K562 (cell line): ENCODE measurements around the gene ATP6V0C. TPM values are rescaled to one million over a fixed set of nuclear protein-coding genes. Genes with fewer than 3 reads are reported as not detected.

Experiments
- ARID2 ChIP-seq: fragments of 450-650 bp; IDR thresholded peaks from 2 replicates; pipeline ENCODE4 v1.6.1; 2017; ENCODE audit warnings: antibody characterized with exemption, mild to moderate bottlenecking
- CBX2 ChIP-seq: fragments of 200-600 bp; sonication (generic); IDR thresholded peaks from one replicate; pipeline ENCODE4 v1.6.1; 2012; ENCODE audit warnings: mild to moderate bottlenecking, low read length, inconsistent platforms; ENCODE audit not compliant: insufficient read depth, poor library complexity, severe bottlenecking
- CHCHD3 ChIP-seq: fragments of 250-450 bp; sonication (Bioruptor Pico); IDR thresholded peaks from 2 replicates; pipeline ENCODE4 v2.1.2; 2022; ENCODE audit warnings: mild to moderate bottlenecking
- FOXM1 ChIP-seq, 2 experiments: fragments of 450-650 bp in 1 of 2; sonication (generic) in 1 of 2; formaldehyde crosslinking in 1 of 2; IDR thresholded peaks; 2 replicates each; pipeline versions ENCODE4 v1.6.1 to v1.9.0; 2017 to 2022; ENCODE audit warnings: low read depth in 2 of 2, mild to moderate bottlenecking in 2 of 2, missing genetic modification reagents in 1 of 2, moderate library complexity in 1 of 2
- HCFC1 ChIP-seq: IDR thresholded peaks from 2 replicates; pipeline ENCODE4 v1.6.1; 2012; ENCODE audit warnings: low read depth, low read length, improper control_type of control experiment
- HDAC8 ChIP-seq: fragments of 450-650 bp; IDR thresholded peaks from 2 replicates; pipeline ENCODE4 v1.6.1; 2016; ENCODE audit warnings: mild to moderate bottlenecking, missing genetic modification characterization, moderate library complexity, missing compliant biosample characterization
- HNRNPL ChIP-seq: fragments of 200-400 bp; formaldehyde crosslinking; IDR thresholded peaks from 2 replicates; pipeline ENCODE4 v1.6.1; 2017; ENCODE audit warnings: low read depth, mild to moderate bottlenecking, low read length
- KAT8 ChIP-seq: fragments of 450-650 bp; IDR thresholded peaks from 2 replicates; pipeline ENCODE4 v1.6.1; 2016; ENCODE audit warnings: low read depth, mild to moderate bottlenecking
- MCM3 ChIP-seq: fragments of 450-650 bp; IDR thresholded peaks from 2 replicates; pipeline ENCODE4 v1.6.1; 2016
- MTA3 ChIP-seq: fragments of 450-650 bp; formaldehyde crosslinking; IDR thresholded peaks from 2 replicates; pipeline ENCODE4 v1.6.1; 2017; ENCODE audit warnings: mild to moderate bottlenecking, borderline replicate concordance
- OTX1 ChIP-seq: fragments of 450-650 bp; formaldehyde crosslinking; IDR thresholded peaks from 2 replicates; pipeline ENCODE4 v1.4.0; 2022; ENCODE audit warnings: mild to moderate bottlenecking
- PHB2 ChIP-seq: fragments of 450-650 bp; IDR thresholded peaks from 2 replicates; pipeline ENCODE4 v1.6.1; 2017; ENCODE audit warnings: low read depth
- PHF21A ChIP-seq: fragments of 450-650 bp; IDR thresholded peaks from 2 replicates; pipeline ENCODE4 v1.6.1; 2017; ENCODE audit warnings: low read depth, borderline replicate concordance
- POLR2A ChIP-seq: fragments of 450-650 bp; conservative IDR thresholded peaks from 2 replicates; pipeline ENCODE4 v1.6.1; 2016
- POLR2AphosphoS5 ChIP-seq: IDR thresholded peaks from 2 replicates; pipeline ENCODE4 v1.6.1; 2011; ENCODE audit warnings: mild to moderate bottlenecking, low read depth, low read length, moderate library complexity; ENCODE audit not compliant: control insufficient read depth, insufficient read depth
- PTBP1 ChIP-seq: fragments of 200-400 bp; formaldehyde crosslinking; IDR thresholded peaks from 2 replicates; pipeline ENCODE4 v1.6.1; 2017; ENCODE audit warnings: low read depth, low read length
- U2AF1 ChIP-seq: fragments of 200-400 bp; formaldehyde crosslinking; optimal IDR thresholded peaks from 2 replicates; pipeline ENCODE3; 2017; ENCODE audit warnings: mild to moderate bottlenecking, low read depth, low read length, moderate library complexity
- UBTF ChIP-seq, 2 experiments: IDR thresholded peaks; 2 replicates each; pipeline ENCODE4 v1.6.1; 2012; ENCODE audit warnings: improper control_type of control experiment in 2 of 2, low read depth in 2 of 2, low read length in 2 of 2, borderline replicate concordance in 1 of 2
- WHSC1 ChIP-seq: IDR thresholded peaks from one replicate; pipeline ENCODE4 v1.6.1; 2012; ENCODE audit warnings: low read length, control low read depth, inconsistent platforms
- ZBTB17 ChIP-seq: fragments of 450-650 bp; formaldehyde crosslinking; IDR thresholded peaks from 2 replicates; pipeline ENCODE4 v1.4.0; 2020; ENCODE audit warnings: mild to moderate bottlenecking
- ZFP91 ChIP-seq: sonication (generic); formaldehyde crosslinking; IDR thresholded peaks from 2 replicates; pipeline ENCODE4 v1.8.0; 2022; ENCODE audit warnings: mild to moderate bottlenecking, missing genetic modification reagents
- ZNF140 ChIP-seq: fragments of 250-450 bp; sonication (Bioruptor Pico); IDR thresholded peaks from 2 replicates; pipeline ENCODE4 v1.8.0; 2021; ENCODE audit warnings: moderate library complexity, mild to moderate bottlenecking, inconsistent platforms
- ZNF3 ChIP-seq: fragments of 250-450 bp; sonication (Bioruptor Pico); IDR thresholded peaks from 2 replicates; pipeline ENCODE4 v1.5.0; 2021; ENCODE audit warnings: mild to moderate bottlenecking, moderate library complexity
- ZNF408 ChIP-seq: fragments of 250-450 bp; sonication (Bioruptor Pico); IDR thresholded peaks from 2 replicates; pipeline ENCODE4 v1.4.0; 2020; ENCODE audit warnings: low read depth, mild to moderate bottlenecking, moderate library complexity
- ZNF764 ChIP-seq: fragments of 250-450 bp; sonication (Bioruptor Pico); IDR thresholded peaks from 2 replicates; pipeline ENCODE4 v1.4.0; 2020; ENCODE audit warnings: low read depth, mild to moderate bottlenecking, moderate library complexity
- polyA plus RNA-seq, 8 experiments: library from polyadenylated mRNA; depleted of rRNA in 4 of 8; stranded (reverse) in 5 of 8; unstranded in 3 of 8; fragments of >200 nt; fragmentation: Nextera tagmentation in 2 of 8; fragmentation: Illumina TruSeq in 1 of 8; extraction: Ambion mirVana in 2 of 8; extraction: Trizol in 1 of 8; gene quantifications; 2 replicates each; pipeline versions ENCODE4 v1.2.1 to v1.2.3, GENCODE V29; 2011 to 2014; ENCODE audit warnings: inconsistent platforms in 1 of 8, missing spikeins in 1 of 8
- total RNA-seq, 7 experiments: library from RNA; depleted of rRNA in 6 of 7; stranded (reverse); fragments of >200 nt in 6 of 7; fragmentation: Illumina TruSeq in 2 of 7; extraction: Trizol in 2 of 7; gene quantifications; 2 replicates each; pipeline versions ENCODE4 v1.2.1 to v1.2.3, GENCODE V29; 2011 to 2021; ENCODE audit warnings: low replicate concordance in 1 of 7
- TF ChIP-seq, protein P1 (sequence below): fragments of 200-800 bp; sonication (Bioruptor generic); IDR thresholded peaks from 2 replicates; pipeline ENCODE4 v1.6.1; 2017; ENCODE audit warnings: missing genetic modification characterization, missing compliant biosample characterization

Gene ATP6V0C
- total and polyA plus RNA-seq, 9 of the 15 experiments (the other 6 are each of a cell fraction or from before 2014, with no cell fraction given), result 2.9 to 228 (median 22.7) TPM

- TF ChIP-seq, protein P1, sequence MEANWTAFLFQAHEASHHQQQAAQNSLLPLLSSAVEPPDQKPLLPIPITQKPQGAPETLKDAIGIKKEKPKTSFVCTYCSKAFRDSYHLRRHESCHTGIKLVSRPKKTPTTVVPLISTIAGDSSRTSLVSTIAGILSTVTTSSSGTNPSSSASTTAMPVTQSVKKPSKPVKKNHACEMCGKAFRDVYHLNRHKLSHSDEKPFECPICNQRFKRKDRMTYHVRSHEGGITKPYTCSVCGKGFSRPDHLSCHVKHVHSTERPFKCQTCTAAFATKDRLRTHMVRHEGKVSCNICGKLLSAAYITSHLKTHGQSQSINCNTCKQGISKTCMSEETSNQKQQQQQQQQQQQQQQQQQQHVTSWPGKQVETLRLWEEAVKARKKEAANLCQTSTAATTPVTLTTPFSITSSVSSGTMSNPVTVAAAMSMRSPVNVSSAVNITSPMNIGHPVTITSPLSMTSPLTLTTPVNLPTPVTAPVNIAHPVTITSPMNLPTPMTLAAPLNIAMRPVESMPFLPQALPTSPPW (CRISPR knock-in tag), result no peak
- TF ChIP-seq PHB2, result no peak
- TF ChIP-seq FOXM1 (IDR thresholded peaks at IDR 0.05; ENCODE audit: low read depth), result no peak
- TF ChIP-seq FOXM1 (CRISPR knock-in tag; IDR thresholded peaks at IDR 0.05; ENCODE audit: low read depth), result no peak
- no peak for TF ChIP-seq MCM3
- TF ChIP-seq ZNF140 (CRISPR knock-in tag), result no peak
- no peak for TF ChIP-seq OTX1
- TF ChIP-seq ZNF3 (CRISPR knock-in tag), result no peak
- peak; percentile 56 for TF ChIP-seq POLR2A
- no peak for TF ChIP-seq HNRNPL
- TF ChIP-seq PHF21A, result 0 out of 2 replicates have a peak, but pooled peaks have one; percentile 22
- no peak for TF ChIP-seq HDAC8
- no peak for TF ChIP-seq UBTF (IDR thresholded peaks at IDR 0.05; ENCODE audit: borderline replicate concordance in 1 of 2, low read depth in 2 of 2, low read length in 2 of 2)
- no peak for TF ChIP-seq ZNF764
- no peak for TF ChIP-seq U2AF1
- no peak for TF ChIP-seq WHSC1
- TF ChIP-seq HCFC1, result no peak
- TF ChIP-seq ZFP91 (CRISPR knock-in tag), result no peak
- no peak for TF ChIP-seq POLR2AphosphoS5
- TF ChIP-seq ZBTB17 (CRISPR knock-in tag), result no peak
- TF ChIP-seq KAT8, result no peak
- no peak for TF ChIP-seq ZNF408
- no peak for TF ChIP-seq ARID2
- no peak for TF ChIP-seq PTBP1
- no peak for TF ChIP-seq CBX2
- TF ChIP-seq CHCHD3, result no peak
- 0 out of 2 replicates have a peak, but pooled peaks have one; percentile 40 for TF ChIP-seq MTA3
These were observed 18.9 kb downstream of the ATP6V0C start (continued) for GRCh38 chr16:2532494-2533141.
